GM12801 (cell line): ENCODE data around the gene RNPEP.

Experiments used
- CTCF ChIP-seq: IDR thresholded peaks from one replicate; pipeline ENCODE4 v1.5.1; 2011; ENCODE audit warnings: control low read depth; ENCODE audit not compliant: insufficient read length; ENCODE audit errors: extremely low read depth

RNPEP gene

GRCh38 chr1:201982623-201983379 is at the start of gene RNPEP:
Gene RNPEP (plus strand): TSS chr1:201982648. CDS start chr1:201982667, 19 bp downstream.
- no peak for TF ChIP-seq CTCF

- no peak for TF ChIP-seq CTCF
These were observed 48.5 kb upstream of the RNPEP start for GRCh38 chr1:201933840-201934430.

- no peak for TF ChIP-seq CTCF
These were observed 44.7 kb upstream of the RNPEP start for GRCh38 chr1:201937624-201938213.

- TF ChIP-seq CTCF, result no peak
These were observed 43.9 kb upstream of the RNPEP start for GRCh38 chr1:201938440-201939035.

GRCh38 chr1:201939148-201939547 is 43.3 kb upstream of the RNPEP start:
- TF ChIP-seq CTCF, result no peak

GRCh38 chr1:201939574-201939973 is 42.9 kb upstream of the RNPEP start:
- no peak for TF ChIP-seq CTCF

- TF ChIP-seq CTCF, result no peak
These were observed 40.9 kb upstream of the RNPEP start for GRCh38 chr1:201941420-201942128.
